Lung (tissue), 12 donors: Measurements from ENCODE around the gene BCL2A1. TPM values are rescaled to one million over a fixed set of nuclear protein-coding genes. Genes with fewer than 3 reads are reported as not detected.

Experiments
- ATAC-seq: fragments of 200-7000 bp; cut with Tn5 transposase; one replicate; pipeline ENCODE4 v1.9.1; 2020; ENCODE audit warnings: moderate number of reproducible peaks; ENCODE audit not compliant: insufficient read depth, low FRiP score
- DNase-seq, 3 donors: peaks; one replicate each; pipeline ENCODE4 v3.0.0-alpha.2; 2013 to 2017
- H3K27ac ChIP-seq, 2 donors: one replicate each; pipeline ENCODE4 v1.5.1; 2013; ENCODE audit warnings: mild to moderate bottlenecking in 2 of 2, moderate library complexity in 2 of 2, control low read depth in 1 of 2, inconsistent platforms in 1 of 2, low read depth in 1 of 2, low read length in 1 of 2
- H3K27me3 ChIP-seq, 3 donors: one replicate each; pipeline ENCODE4 v1.5.1; 2013; ENCODE audit warnings: low read length in 2 of 3; ENCODE audit not compliant: control insufficient read depth in 3 of 3, insufficient read depth in 3 of 3
- H3K36me3 ChIP-seq, 4 donors: one replicate each; pipeline ENCODE4 v1.5.1; 2013; ENCODE audit warnings: low read length in 4 of 4, mild to moderate bottlenecking in 1 of 4, moderate library complexity in 1 of 4; ENCODE audit not compliant: control insufficient read depth in 4 of 4, insufficient read depth in 4 of 4
- H3K4me1 ChIP-seq, 5 donors: one replicate each; pipeline ENCODE4 v1.5.1; 2013; ENCODE audit warnings: low read length in 5 of 5, mild to moderate bottlenecking in 2 of 5, moderate library complexity in 1 of 5; ENCODE audit not compliant: control insufficient read depth in 5 of 5, insufficient read depth in 5 of 5
- H3K4me3 ChIP-seq: one replicate; pipeline ENCODE4 v1.5.1; 2013; ENCODE audit warnings: mild to moderate bottlenecking, control low read depth, moderate library complexity
- H3K9ac ChIP-seq, 2 donors: one replicate each; pipeline ENCODE4 v1.5.1; 2013; ENCODE audit warnings: low read length in 2 of 2, control low read depth in 1 of 2; ENCODE audit not compliant: insufficient read depth in 1 of 2
- H3K9me3 ChIP-seq, 4 donors: one replicate each; pipeline ENCODE4 v1.5.1; 2013; ENCODE audit warnings: low read length in 3 of 4, mild to moderate bottlenecking in 1 of 4, moderate library complexity in 1 of 4; ENCODE audit not compliant: control insufficient read depth in 4 of 4, insufficient read depth in 3 of 4
- CTCF ChIP-seq: IDR thresholded peaks from 2 replicates; pipeline ENCODE4 v1.5.1; 2012; ENCODE audit warnings: mild to moderate bottlenecking; ENCODE audit errors: control extremely low read depth, extremely low read depth
- WGBS, 2 donors: extraction: QIAGEN DNeasy Blood & Tissue Kit; methylation state at CpG; one replicate each; pipeline ENCODE4 v1.1.7; 2013; 5-methylcytosine and 5-hydroxymethylcytosine counted together
- polyA plus RNA-seq, 2 donors: library from polyadenylated mRNA; stranded (reverse); fragments of 200-250 nt; gene quantifications; one replicate each; pipeline ENCODE4 v1.2.1, GENCODE V29; 2013
- total RNA-seq, 2 donors: library from RNA; depleted of rRNA in 1 of 2; stranded (reverse); fragments of >200 nt in 1 of 2; gene quantifications; one replicate each; pipeline ENCODE4 v1.2.1, GENCODE V29; 2014 to 2021
- donor health status: control.
- donor health status: control.
- donor health status: Bipolar disorder and iron deficiency.
- donor health status: healthy.
- donor health status: DM: yes; HTN: yes; CAD: no.

Gene BCL2A1
- total and polyA plus RNA-seq, 4 donors, result 27.4 to 323 (median 49.3) TPM

DNA sequence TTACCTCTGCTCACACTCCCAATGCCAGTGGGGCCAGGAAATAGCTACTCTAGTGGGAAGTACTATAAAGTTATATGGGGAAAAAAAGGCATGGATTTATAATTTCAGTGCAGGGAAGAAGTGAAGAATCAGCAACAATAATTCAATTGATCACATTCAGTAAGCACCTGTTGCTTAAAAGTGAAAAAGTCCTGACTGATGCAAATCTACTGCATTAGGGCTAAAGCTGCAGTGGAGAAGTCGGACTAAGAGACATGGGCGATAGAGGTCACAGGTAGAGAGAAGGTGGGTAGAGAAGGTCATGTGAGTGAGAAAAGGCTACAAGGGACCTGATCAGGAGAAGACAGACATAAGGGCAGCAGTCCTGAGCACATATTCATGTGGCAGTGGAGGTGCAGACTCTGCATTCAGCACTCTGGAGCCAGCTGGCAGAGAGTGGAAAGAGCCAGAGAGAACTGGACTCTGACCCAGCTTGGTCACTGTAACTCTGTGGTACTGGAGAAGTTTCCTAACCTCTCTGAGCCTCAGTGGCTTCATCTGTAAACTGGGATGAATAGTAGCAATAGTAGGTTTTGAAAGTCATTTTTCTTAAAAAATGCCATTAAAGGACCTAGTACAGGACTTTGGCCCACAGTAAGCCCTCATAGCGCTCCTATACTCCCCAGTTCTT is 17.6 kb upstream of the BCL2A1 start:
- 94 to 95% methylated on average over 3 of the region's 3 CpGs for WGBS, 2 donors
- H3K4me1 ChIP-seq, result no peaks in the 10 kb centered on the region
- peaks cover 0 to 4% (median 0%) of the 10 kb centered on the region in 3 donors for H3K27me3 ChIP-seq
- H3K4me3 ChIP-seq, result no peak overlapping the region
- no peak overlapping the region for H3K9ac ChIP-seq
- peaks cover 0 to 2% (median 0%) of the 10 kb centered on the region in 4 donors for H3K9me3 ChIP-seq
- no peak for DNase-seq
- no peak for ATAC-seq
- TF ChIP-seq CTCF, result no peak
- no peak overlapping the region for H3K27ac ChIP-seq
- H3K36me3 ChIP-seq, result no peaks in the 10 kb centered on the region

- no peak for TF ChIP-seq CTCF
- Histone ChIP-seq H3K9ac (no peak overlapping the region), H3K4me3 (no peak overlapping the region), H3K4me1 (no peaks in the 10 kb centered on the region), H3K9me3 (peaks cover 0 to 2% (median 0%) of the 10 kb centered on the region in 4 donors), H3K36me3 (no peaks in the 10 kb centered on the region), H3K27ac (no peak overlapping the region), H3K27me3 (peaks cover 0 to 4% (median 0%) of the 10 kb centered on the region in 3 donors)
- ATAC-seq (no peak), DNase-seq (no peak)
- 93 to 97% methylated on average over 3 of the region's 3 CpGs for WGBS, 2 donors
Measured at GRCh38 chr15:79987969-79988368, 17.0 kb upstream of the BCL2A1 start.

DNA sequence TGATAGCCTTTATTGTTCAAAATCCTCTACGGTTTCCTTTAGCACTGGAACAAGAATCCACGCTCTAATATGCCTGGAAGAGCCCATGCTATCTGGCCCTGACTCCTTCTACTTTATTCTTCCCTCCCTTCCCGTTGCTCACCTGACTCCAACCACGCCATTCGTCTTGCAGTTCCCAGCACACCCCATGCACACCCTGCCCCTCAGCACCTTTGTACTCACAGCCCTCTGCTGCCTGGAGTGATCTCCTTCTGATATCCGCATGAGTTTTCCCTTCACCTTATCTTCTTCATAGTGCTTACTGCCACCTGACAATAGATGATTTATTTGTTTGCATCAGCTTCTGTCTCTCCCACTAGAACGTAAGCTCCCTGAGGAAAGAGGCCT is 16.6 kb upstream of the BCL2A1 start:
- Histone ChIP-seq H3K27ac (no peak overlapping the region), H3K9ac (no peak overlapping the region), H3K4me1 (no peaks in the 10 kb centered on the region), H3K4me3 (no peak overlapping the region), H3K9me3 (peaks cover 0 to 2% (median 0%) of the 10 kb centered on the region in 4 donors), H3K36me3 (no peaks in the 10 kb centered on the region), H3K27me3 (peaks cover 0 to 4% (median 0%) of the 10 kb centered on the region in 3 donors)
- DNase-seq, result no peak
- no peak for TF ChIP-seq CTCF
- 84 to 86% methylated on average over 7 of the region's 7 CpGs for WGBS, 2 donors
- no peak for ATAC-seq
